Hepatocyte (in vitro differentiated cells): Measurements from ENCODE around the gene GRID1. TPM values are rescaled to one million over a fixed set of nuclear protein-coding genes. Genes with fewer than 3 reads are reported as not detected.

Experiments used
- DNase-seq: peaks from one replicate; pipeline ENCODE4 v3.0.0-alpha.2; 2016; ENCODE audit warnings: low spot score
- H2AFZ ChIP-seq: fragments of 200-600 bp; sonication (generic); 2 replicates; pipeline ENCODE4 v1.6.0; 2016; ENCODE audit warnings: antibody characterized with exemption, mild to moderate bottlenecking
- H3K27ac ChIP-seq: fragments of 200-600 bp; sonication (generic); 2 replicates; pipeline ENCODE4 v1.5.1; 2016; ENCODE audit warnings: mild to moderate bottlenecking
- H3K27me3 ChIP-seq: fragments of 200-600 bp; sonication (generic); 2 replicates; pipeline ENCODE4 v1.6.1; 2016
- H3K36me3 ChIP-seq: fragments of 200-600 bp; sonication (generic); replicated peaks from 2 replicates; pipeline ENCODE4 v1.5.1; 2016; ENCODE audit warnings: low read depth; ENCODE audit not compliant: insufficient read depth
- H3K4me1 ChIP-seq: fragments of 200-600 bp; sonication (generic); 2 replicates; pipeline ENCODE4 v1.5.1; 2016; ENCODE audit warnings: mild to moderate bottlenecking, moderate library complexity; ENCODE audit not compliant: insufficient read depth
- H3K4me2 ChIP-seq: fragments of 200-600 bp; sonication (generic); 2 replicates; pipeline ENCODE4 v1.6.0; 2016
- H3K4me3 ChIP-seq: fragments of 200-600 bp; sonication (generic); 2 replicates; pipeline ENCODE4 v1.5.1; 2016; ENCODE audit warnings: mild to moderate bottlenecking
- H3K79me2 ChIP-seq: fragments of 200-600 bp; sonication (generic); 2 replicates; pipeline ENCODE4 v1.6.0; 2017; ENCODE audit warnings: mild to moderate bottlenecking
- H3K9me2 ChIP-seq: fragments of 200-600 bp; sonication (generic); replicated peaks from 2 replicates; pipeline ENCODE4 v1.6.0; 2017; ENCODE audit warnings: mild to moderate bottlenecking; ENCODE audit not compliant: insufficient read depth
- H3K9me3 ChIP-seq: fragments of 200-600 bp; sonication (generic); 2 replicates; pipeline ENCODE4 v1.5.1; 2016; ENCODE audit warnings: low read depth, mild to moderate bottlenecking
- H4K20me1 ChIP-seq: fragments of 200-600 bp; sonication (generic); 2 replicates; pipeline ENCODE4 v1.6.0; 2016; ENCODE audit warnings: mild to moderate bottlenecking; ENCODE audit not compliant: insufficient read depth, poor library complexity, severe bottlenecking
- EZH2 ChIP-seq: fragments of 200-600 bp; sonication (generic); IDR thresholded peaks from 2 replicates; pipeline ENCODE4 v1.6.1; 2016; ENCODE audit warnings: antibody characterized with exemption, mild to moderate bottlenecking, borderline replicate concordance
- EZH2phosphoT487 ChIP-seq: fragments of 200-600 bp; sonication (generic); IDR thresholded peaks from one replicate; pipeline ENCODE4 v1.6.1; 2018; ENCODE audit warnings: antibody characterized with exemption, mild to moderate bottlenecking, low read depth, moderate library complexity; ENCODE audit not compliant: unreplicated experiment, severe bottlenecking
- WGBS: methylation state at CpG from one replicate; pipeline ENCODE4 v1.1.6; 2016; ENCODE audit warnings: low lambda C conversion rate; ENCODE audit errors: missing lambda C conversion rate; 5-methylcytosine and 5-hydroxymethylcytosine counted together
- polyA plus RNA-seq: library from polyadenylated mRNA; unstranded; fragments of >200 nt; fragmentation: Nextera tagmentation; extraction: Ambion mirVana; gene quantifications from 2 replicates; pipeline ENCODE4 v1.2.1, GENCODE V29; 2016
- total RNA-seq: library from RNA; depleted of rRNA; stranded (reverse); fragments of >200 nt; gene quantifications from 2 replicates; pipeline ENCODE4 v1.2.3, GENCODE V29; 2014
- TF ChIP-seq, protein P1 (sequence below): fragments of 200-600 bp; sonication (generic); IDR thresholded peaks from 2 replicates; pipeline ENCODE4 v1.5.1; 2016; ENCODE audit warnings: antibody characterized with exemption, mild to moderate bottlenecking; ENCODE audit not compliant: poor library complexity

Gene GRID1
- total and polyA plus RNA-seq, 2 experiments from 2014 or later = 0.07 to 0.37 TPM

DNA sequence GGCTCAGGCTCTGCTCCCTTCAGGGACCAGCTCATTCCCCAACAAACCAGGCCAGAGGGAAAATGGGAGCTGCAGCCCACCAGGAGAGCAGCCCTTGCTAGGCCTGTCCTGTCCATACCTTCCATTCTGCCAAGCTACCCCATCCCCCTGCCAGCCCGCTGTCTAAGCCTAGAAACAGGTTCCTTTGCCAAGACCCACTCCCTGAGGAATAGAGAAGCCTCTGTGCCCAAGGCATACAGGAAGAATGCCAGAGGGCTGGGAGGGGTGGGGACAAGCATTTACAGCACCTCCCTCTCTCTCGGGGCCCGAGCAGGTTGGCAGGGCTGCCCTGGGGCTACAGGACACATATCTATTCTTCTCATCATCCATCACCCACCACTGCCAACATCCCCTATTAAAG lies 178.3 kb downstream of the GRID1 start:
- no peaks in the 10 kb centered on the region for H3K9me3 ChIP-seq
- TF ChIP-seq EZH2phosphoT487 (no peak), EZH2 (no peak)
- TF ChIP-seq, protein P1, sequence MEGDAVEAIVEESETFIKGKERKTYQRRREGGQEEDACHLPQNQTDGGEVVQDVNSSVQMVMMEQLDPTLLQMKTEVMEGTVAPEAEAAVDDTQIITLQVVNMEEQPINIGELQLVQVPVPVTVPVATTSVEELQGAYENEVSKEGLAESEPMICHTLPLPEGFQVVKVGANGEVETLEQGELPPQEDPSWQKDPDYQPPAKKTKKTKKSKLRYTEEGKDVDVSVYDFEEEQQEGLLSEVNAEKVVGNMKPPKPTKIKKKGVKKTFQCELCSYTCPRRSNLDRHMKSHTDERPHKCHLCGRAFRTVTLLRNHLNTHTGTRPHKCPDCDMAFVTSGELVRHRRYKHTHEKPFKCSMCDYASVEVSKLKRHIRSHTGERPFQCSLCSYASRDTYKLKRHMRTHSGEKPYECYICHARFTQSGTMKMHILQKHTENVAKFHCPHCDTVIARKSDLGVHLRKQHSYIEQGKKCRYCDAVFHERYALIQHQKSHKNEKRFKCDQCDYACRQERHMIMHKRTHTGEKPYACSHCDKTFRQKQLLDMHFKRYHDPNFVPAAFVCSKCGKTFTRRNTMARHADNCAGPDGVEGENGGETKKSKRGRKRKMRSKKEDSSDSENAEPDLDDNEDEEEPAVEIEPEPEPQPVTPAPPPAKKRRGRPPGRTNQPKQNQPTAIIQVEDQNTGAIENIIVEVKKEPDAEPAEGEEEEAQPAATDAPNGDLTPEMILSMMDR = no peak
- H3K4me2 ChIP-seq = no peak overlapping the region
- DNase-seq = no peak
- no peaks in the 10 kb centered on the region for H3K36me3 ChIP-seq
- H2AFZ ChIP-seq = no peak overlapping the region
- WGBS = 90% methylated on average over 3 of the region's 3 CpGs
- no peaks in the 10 kb centered on the region for H4K20me1 ChIP-seq
- no peak overlapping the region for H3K4me3 ChIP-seq
- H3K27ac ChIP-seq = no peak overlapping the region
- H3K27me3 ChIP-seq = no peaks in the 10 kb centered on the region
- no peaks in the 10 kb centered on the region for H3K79me2 ChIP-seq
- H3K9me2 ChIP-seq = no peaks in the 10 kb centered on the region
- H3K4me1 ChIP-seq = no peaks in the 10 kb centered on the region

DNA sequence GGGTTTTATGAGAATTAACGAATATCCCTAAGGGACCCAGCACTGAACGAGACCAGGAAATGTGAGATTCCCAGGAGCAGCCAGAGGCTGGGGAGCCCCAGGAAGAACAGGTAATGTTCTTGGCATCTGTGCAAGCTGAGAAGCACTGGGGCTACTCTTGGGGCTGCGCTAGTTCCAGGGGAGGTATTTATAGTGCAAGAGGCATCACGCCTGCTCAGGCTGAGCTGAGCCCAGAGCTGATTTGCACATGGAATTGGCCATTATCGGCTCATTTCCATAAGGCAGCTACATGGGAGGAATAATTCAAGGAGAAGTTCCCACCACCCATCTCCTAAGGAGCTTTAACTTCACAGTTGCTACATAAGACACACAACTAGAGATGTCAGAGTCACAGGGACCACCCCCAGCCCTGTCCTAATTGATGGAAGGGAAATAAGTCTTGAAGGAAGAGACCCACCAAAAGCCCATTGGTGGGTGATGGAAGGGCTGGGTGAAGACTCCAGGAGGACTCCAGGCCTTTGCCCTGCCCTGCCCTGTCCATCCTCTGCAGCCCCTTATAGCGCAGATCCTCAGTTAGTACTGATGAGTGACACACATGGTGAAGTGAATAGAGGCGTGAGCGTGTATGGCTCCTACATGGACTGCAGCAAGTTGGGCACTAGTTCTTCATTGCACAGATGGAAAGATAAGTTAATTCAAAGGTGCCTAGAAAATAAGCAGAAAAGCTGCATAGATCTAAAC lies 178.9 kb downstream of the GRID1 start:
- Histone ChIP-seq H3K27me3 (no peaks in the 10 kb centered on the region), H3K9me3 (no peaks in the 10 kb centered on the region), H3K36me3 (no peaks in the 10 kb centered on the region), H3K4me3 (no peak overlapping the region), H3K4me2 (no peak overlapping the region), H3K4me1 (no peaks in the 10 kb centered on the region), H3K79me2 (no peaks in the 10 kb centered on the region), H4K20me1 (no peaks in the 10 kb centered on the region), H3K9me2 (no peaks in the 10 kb centered on the region), H2AFZ (no peak overlapping the region), H3K27ac (no peak overlapping the region)
- WGBS = 92% methylated on average over 8 of the region's 8 CpGs
- TF ChIP-seq EZH2phosphoT487 = no peak
- TF ChIP-seq EZH2 = no peak
- TF ChIP-seq, protein P1 = no peak
- no peak for DNase-seq

DNA sequence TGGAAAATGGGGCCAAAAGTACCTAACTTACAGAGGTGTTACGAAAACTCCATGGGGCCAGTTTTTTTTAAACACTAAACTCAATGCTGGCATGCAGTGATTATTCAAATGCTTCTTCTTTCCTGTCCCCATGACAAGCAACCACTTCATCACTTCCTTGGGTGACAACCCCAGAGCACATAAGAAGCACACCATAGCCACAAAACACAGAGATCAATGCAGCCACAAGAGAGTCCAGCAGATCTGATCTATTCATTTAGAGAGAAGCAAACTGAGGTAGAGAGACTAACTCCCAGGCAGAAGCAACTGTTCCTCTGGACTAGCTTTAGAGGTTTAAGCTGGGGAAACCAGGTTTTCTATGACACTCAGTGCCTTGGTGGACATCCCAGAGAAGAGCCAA lies 180.0 kb downstream of the GRID1 start:
- no peak overlapping the region for H3K4me2 ChIP-seq
- DNase-seq = no peak
- WGBS = 93% methylated on average over 1 of the region's 1 CpG
- H3K79me2 ChIP-seq = no peaks in the 10 kb centered on the region
- H3K4me3 ChIP-seq = no peak overlapping the region
- H3K9me3 ChIP-seq = no peaks in the 10 kb centered on the region
- TF ChIP-seq EZH2 = no peak
- TF ChIP-seq EZH2phosphoT487 = no peak
- TF ChIP-seq, protein P1 = no peak
- H3K27me3 ChIP-seq = no peaks in the 10 kb centered on the region
- H3K36me3 ChIP-seq = no peaks in the 10 kb centered on the region
- H3K4me1 ChIP-seq = no peaks in the 10 kb centered on the region
- no peaks in the 10 kb centered on the region for H3K9me2 ChIP-seq
- no peak overlapping the region for H2AFZ ChIP-seq
- H3K27ac ChIP-seq = no peak overlapping the region
- no peaks in the 10 kb centered on the region for H4K20me1 ChIP-seq
